H1 (cell line): ENCODE results near the gene TTLL9. TPM values are rescaled to one million over a fixed set of nuclear protein-coding genes. Genes with fewer than 3 reads are reported as not detected.

Source experiments
- ASH2L ChIP-seq: fragments of 200-600, 300-600 bp; sonication (generic); IDR thresholded peaks from one replicate; pipeline ENCODE4 v1.7.1; 2017; ENCODE audit warnings: low read length
- CHD7 ChIP-seq: fragments of 300-600 bp; sonication (generic); IDR thresholded peaks from 2 replicates; pipeline ENCODE4 v1.7.1; 2012; ENCODE audit warnings: low read length, moderate library complexity, mild to moderate bottlenecking, inconsistent platforms; ENCODE audit not compliant: insufficient replicate concordance
- E2F6 ChIP-seq: IDR thresholded peaks from 2 replicates; pipeline ENCODE4 v1.6.1; 2012; ENCODE audit warnings: inconsistent platforms
- HDAC2 ChIP-seq, 2 experiments: fragments of 300-600 bp in 1 of 2; sonication (generic) in 1 of 2; IDR thresholded peaks; 2 replicates each; pipeline ENCODE4 v1.6.1; 2011 to 2012; ENCODE audit warnings: low read depth in 2 of 2, low read length in 2 of 2, mild to moderate bottlenecking in 2 of 2, moderate library complexity in 2 of 2, borderline replicate concordance in 1 of 2, inconsistent platforms in 1 of 2
- HDAC6 ChIP-seq: IDR thresholded peaks from one replicate; pipeline ENCODE4 v1.7.1; 2012; ENCODE audit warnings: low read depth, mild to moderate bottlenecking, inconsistent platforms, low read length, moderate library complexity
- KDM5A ChIP-seq: fragments of 200-600 bp; IDR thresholded peaks from 2 replicates; pipeline ENCODE4 v1.7.1; 2012; ENCODE audit warnings: mild to moderate bottlenecking, low read length, inconsistent platforms, mixed read lengths
- TAF1 ChIP-seq: IDR thresholded peaks from 2 replicates; pipeline ENCODE4 v1.6.1; 2011; ENCODE audit warnings: mild to moderate bottlenecking, low read depth, low read length
- TEAD4 ChIP-seq: IDR thresholded peaks from 2 replicates; pipeline ENCODE4 v1.6.1; 2012; ENCODE audit warnings: low read depth, low read length, inconsistent platforms, mixed read lengths
- polyA plus RNA-seq, 7 experiments: library from polyadenylated mRNA; depleted of rRNA in 3 of 7; stranded (reverse) in 5 of 7; unstranded in 2 of 7; fragments of >200 nt in 5 of 7; fragments of 200-250 nt in 2 of 7; gene quantifications; 1 replicate in 5 of 7; 2 replicates in 1 of 7; 4 replicates in 1 of 7; pipeline versions ENCODE4 v1.2.1 to v1.2.3, GENCODE V29; 2011 to 2013; ENCODE audit warnings: missing spikeins in 2 of 7, mixed read lengths in 2 of 7
- total RNA-seq: library from RNA; stranded (reverse); fragmentation: NEBNext Ultra II Directional; extraction: Animal tissue kit (Norgen Biotek cat#: 25700); gene quantifications from 2 replicates; pipeline ENCODE4 v1.2.1, GENCODE V29; 2021

Gene TTLL9
- total and polyA plus RNA-seq, 2 of the 8 experiments (the other 6 are each of a cell fraction or from before 2014, with no cell fraction given) = 0.06 TPM; not detected in 1

GRCh38 chr20:31951530-31952453 lies 81.4 kb downstream of the TTLL9 start, which contains the start of gene PDRG1 (continued):
- TF ChIP-seq TEAD4 (no peak), HDAC6 (no peak), TAF1 (peak; percentile 93), CHD7 (no peak), ASH2L (peak; percentile 81), HDAC2 (IDR thresholded peaks at IDR 0.05; ENCODE audit: borderline replicate concordance in 1 of 2, low read depth in 2 of 2, low read length in 2 of 2) (peak in 1 of 2 experiments; percentile 97; a peak in 2 of 4 replicates), KDM5A (no peak), E2F6 (0 out of 2 replicates have a peak, but pooled peaks have one; percentile 31)
